ENCODE measurements around the gene ANKLE2. TPM values are rescaled to one million over a fixed set of nuclear protein-coding genes. Genes with fewer than 3 reads are reported as not detected.

ANKLE2 gene
- total and polyA plus RNA-seq, 10 of the 15 experiments (the other 5 are each of a cell fraction or from before 2014, with no cell fraction given), result 4.3 to 89.4 (median 53.0) TPM

GRCh38 chr12:132687211-132688164 lies 74.1 kb downstream of the ANKLE2 start, which contains the start of the genes POLE and PXMP2 (continued):
- TF ChIP-seq BMI1 (IDR thresholded peaks at IDR 0.05; ENCODE audit: borderline replicate concordance), result no peak
- TF ChIP-seq REST (IDR thresholded peaks at IDR 0.05; ENCODE audit: low read depth, low read length), result no peak
- peak; percentile 56 for TF ChIP-seq POLR2AphosphoS5 (IDR thresholded peaks at IDR 0.05; ENCODE audit: low read length)
- TF ChIP-seq NR2C2 (IDR thresholded peaks at IDR 0.05; ENCODE audit: borderline replicate concordance, control insufficient read depth, insufficient read length, low read depth), result no peak
- peak; percentile 22 for TF ChIP-seq RELA (IDR thresholded peaks at IDR 0.05; ENCODE audit: borderline replicate concordance, partially characterized antibody)
- no peak for TF ChIP-seq FOXK2 (IDR thresholded peaks at IDR 0.05)
- TF ChIP-seq JUND (IDR thresholded peaks at IDR 0.05; ENCODE audit: low read depth, low read length), result no peak
